NCI-H128 (cell line): ENCODE results near the gene ETV7.
"Not testable (repeated sequence)": the region's sequence is repeated elsewhere in the genome, so short reads cannot be mapped to it uniquely, and the experiment has no call there.

ENCODE experiments used
- DNase-seq: peaks from one replicate; lab custom pipeline; 2025; ENCODE audit not compliant: unreplicated experiment; lab: John Stamatoyannopoulos, UW

ETV7 gene

GRCh38 chr6:36343109-36343680 is 44.3 kb downstream of the ETV7 start:
- no peak for DNase-seq

GRCh38 chr6:36340618-36341454 is 46.6 kb downstream of the ETV7 start:
- DNase-seq = no peak

GRCh38 chr6:36340306-36340617 is 47.2 kb downstream of the ETV7 start:
- no peak for DNase-seq

- DNase-seq = no peak
Measured at GRCh38 chr6:36339146-36339545, 48.3 kb downstream of the ETV7 start.

GRCh38 chr6:36338223-36338622 is 49.2 kb downstream of the ETV7 start:
- not testable (repeated sequence) for DNase-seq

- no peak for DNase-seq
Measured at GRCh38 chr6:36337814-36338213, 49.7 kb downstream of the ETV7 start.

GRCh38 chr6:36336779-36337241 is 50.7 kb downstream of the ETV7 start, which contains the start of gene BNIP5:
Gene BNIP5, minus strand, starts transcription at chr6:36336888. Its CDS starts 6,198 bp downstream, at chr6:36330690.
- no peak for DNase-seq

GRCh38 chr6:36336208-36336710 is 51.2 kb downstream of the ETV7 start:
- DNase-seq = no peak

- no peak for DNase-seq
Measured at GRCh38 chr6:36335465-36336207, 51.8 kb downstream of the ETV7 start.

- no peak for DNase-seq
Measured at GRCh38 chr6:36334832-36335459, 52.5 kb downstream of the ETV7 start.

- no peak for DNase-seq
Measured at GRCh38 chr6:36333931-36334725, 53.3 kb downstream of the ETV7 start.

GRCh38 chr6:36333171-36333895 is 54.1 kb downstream of the ETV7 start:
- DNase-seq = no peak

GRCh38 chr6:36331381-36331780 is 56.1 kb downstream of the ETV7 start:
- DNase-seq = no peak

GRCh38 chr6:36330366-36330765 is 57.1 kb downstream of the ETV7 start:
- no peak for DNase-seq

- DNase-seq = no peak
Measured at GRCh38 chr6:36329798-36330291, 57.6 kb downstream of the ETV7 start.

- no peak for DNase-seq
Measured at GRCh38 chr6:36328600-36328999, 58.9 kb downstream of the ETV7 start.

- DNase-seq = no peak
Measured at GRCh38 chr6:36327919-36328236, 59.6 kb downstream of the ETV7 start.

GRCh38 chr6:36327226-36327918 is 60.1 kb downstream of the ETV7 start:
- DNase-seq = no peak

- DNase-seq = no peak
Measured at GRCh38 chr6:36326356-36326995, 61.0 kb downstream of the ETV7 start.
